ENCODE results near the gene RIMBP3C.
"Not testable (repeated sequence)": the region's sequence is repeated elsewhere in the genome, so short reads cannot be mapped to it uniquely, and the experiment has no call there.

DNA sequence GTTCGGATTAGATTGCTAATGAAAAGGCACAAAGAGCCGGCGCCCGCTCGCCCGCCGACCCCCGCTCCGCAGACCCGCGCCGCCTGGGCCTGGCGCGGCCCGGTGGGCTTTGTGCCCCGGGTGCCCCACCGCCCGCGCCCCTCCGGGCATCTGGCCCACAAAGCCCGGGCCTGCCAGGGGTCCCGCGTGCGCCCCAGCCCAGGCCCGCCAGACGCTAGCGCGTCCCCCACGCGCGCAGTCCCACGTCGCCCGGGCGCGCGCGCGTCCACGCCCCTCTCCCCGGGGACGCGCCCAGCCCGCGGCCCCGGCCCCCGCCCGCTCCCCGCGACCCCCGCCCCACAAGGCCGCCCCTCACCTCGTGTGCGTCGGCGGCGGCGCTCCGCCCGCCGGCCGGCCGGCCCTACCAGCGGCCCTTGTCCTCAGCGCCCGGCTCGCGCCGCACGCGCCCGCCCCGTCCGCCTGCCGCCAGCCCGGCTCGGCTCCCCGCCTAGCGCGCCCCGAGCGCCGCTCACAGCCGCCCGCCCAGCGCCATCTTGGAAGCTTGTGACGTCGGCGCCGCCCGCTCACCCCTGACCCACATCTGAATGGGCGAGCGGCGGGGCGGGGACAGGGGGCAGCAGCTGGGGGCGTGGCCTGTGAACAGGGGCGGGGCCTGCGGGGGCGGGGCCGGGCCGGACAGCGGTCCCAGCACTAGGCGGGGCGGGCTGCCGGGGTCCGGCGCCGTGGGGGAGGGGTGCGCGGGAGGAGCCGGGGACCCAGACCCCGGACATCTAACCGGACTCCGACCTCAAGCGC lies 34.1 kb downstream of the RIMBP3C start:
- TF ChIP-seq, protein P1, sequence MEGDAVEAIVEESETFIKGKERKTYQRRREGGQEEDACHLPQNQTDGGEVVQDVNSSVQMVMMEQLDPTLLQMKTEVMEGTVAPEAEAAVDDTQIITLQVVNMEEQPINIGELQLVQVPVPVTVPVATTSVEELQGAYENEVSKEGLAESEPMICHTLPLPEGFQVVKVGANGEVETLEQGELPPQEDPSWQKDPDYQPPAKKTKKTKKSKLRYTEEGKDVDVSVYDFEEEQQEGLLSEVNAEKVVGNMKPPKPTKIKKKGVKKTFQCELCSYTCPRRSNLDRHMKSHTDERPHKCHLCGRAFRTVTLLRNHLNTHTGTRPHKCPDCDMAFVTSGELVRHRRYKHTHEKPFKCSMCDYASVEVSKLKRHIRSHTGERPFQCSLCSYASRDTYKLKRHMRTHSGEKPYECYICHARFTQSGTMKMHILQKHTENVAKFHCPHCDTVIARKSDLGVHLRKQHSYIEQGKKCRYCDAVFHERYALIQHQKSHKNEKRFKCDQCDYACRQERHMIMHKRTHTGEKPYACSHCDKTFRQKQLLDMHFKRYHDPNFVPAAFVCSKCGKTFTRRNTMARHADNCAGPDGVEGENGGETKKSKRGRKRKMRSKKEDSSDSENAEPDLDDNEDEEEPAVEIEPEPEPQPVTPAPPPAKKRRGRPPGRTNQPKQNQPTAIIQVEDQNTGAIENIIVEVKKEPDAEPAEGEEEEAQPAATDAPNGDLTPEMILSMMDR (conservative IDR thresholded peaks at IDR 0.05) = not testable (repeated sequence)
- TF ChIP-seq EZH2 (IDR thresholded peaks at IDR 0.05; ENCODE audit: low read depth) = not testable (repeated sequence)

All from PC-9 (cell line).